ENCODE measurements around the gene WDR73. TPM values are rescaled to one million over a fixed set of nuclear protein-coding genes. Genes with fewer than 3 reads are reported as not detected.
"Not testable (repeated sequence)": the region's sequence is repeated elsewhere in the genome, so short reads cannot be mapped to it uniquely, and the experiment has no call there.

Gene WDR73
- total RNA-seq = 16.8 and 17.3 TPM in 2 replicates

GRCh38 chr15:84653910-84654688 lies at the start of gene WDR73:
Gene WDR73 (minus strand): TSS chr15:84654283. CDS start chr15:84654274, 9 bp downstream.
- peak; percentile 96 to 97 for DNase-seq (ENCODE audit: low read depth in 2 of 2)

- DNase-seq (ENCODE audit: low read depth in 2 of 2) = no peak
Observed at GRCh38 chr15:84703808-84704207, 49.7 kb upstream of the WDR73 start.

- DNase-seq (ENCODE audit: low read depth in 2 of 2) = peak; percentile 80
Observed at GRCh38 chr15:84702961-84703482, 48.9 kb upstream of the WDR73 start.

GRCh38 chr15:84699538-84700191 lies 45.6 kb upstream of the WDR73 start:
- DNase-seq (ENCODE audit: low read depth in 2 of 2) = peak in 1 of 2 donors; percentile 15

GRCh38 chr15:84697236-84697990 lies 43.3 kb upstream of the WDR73 start:
- DNase-seq (ENCODE audit: low read depth in 2 of 2) = no peak

GRCh38 chr15:84696757-84697156 lies 42.7 kb upstream of the WDR73 start:
- no peak for DNase-seq (ENCODE audit: low read depth in 2 of 2)

GRCh38 chr15:84690342-84690741 lies 36.3 kb upstream of the WDR73 start:
- DNase-seq (ENCODE audit: low read depth in 2 of 2) = no peak

GRCh38 chr15:84689858-84690257 lies 35.8 kb upstream of the WDR73 start:
- no peak for DNase-seq (ENCODE audit: low read depth in 2 of 2)

GRCh38 chr15:84686446-84686845 lies 32.4 kb upstream of the WDR73 start:
- DNase-seq (ENCODE audit: low read depth in 2 of 2) = not testable (repeated sequence)

- peak in 1 of 2 donors; percentile 67 for DNase-seq (ENCODE audit: low read depth in 2 of 2)
Observed at GRCh38 chr15:84685304-84685703, 31.2 kb upstream of the WDR73 start.

GRCh38 chr15:84684092-84684491 lies 30.0 kb upstream of the WDR73 start:
- DNase-seq (ENCODE audit: low read depth in 2 of 2) = no peak

- peak in 1 of 2 donors; percentile 77 for DNase-seq (ENCODE audit: low read depth in 2 of 2)
Observed at GRCh38 chr15:84681831-84682230, 27.7 kb upstream of the WDR73 start.

- DNase-seq (ENCODE audit: low read depth in 2 of 2) = peak in 1 of 2 donors; percentile 22
Observed at GRCh38 chr15:84671211-84671610, 17.1 kb upstream of the WDR73 start.

GRCh38 chr15:84669726-84670125 lies 15.6 kb upstream of the WDR73 start:
- no peak for DNase-seq (ENCODE audit: low read depth in 2 of 2)

- no peak for DNase-seq (ENCODE audit: low read depth in 2 of 2)
Observed at GRCh38 chr15:84668221-84668982, 14.3 kb upstream of the WDR73 start.

GRCh38 chr15:84666373-84666772 lies 12.3 kb upstream of the WDR73 start:
- DNase-seq (ENCODE audit: low read depth in 2 of 2) = peak in 1 of 2 donors; percentile 68

- DNase-seq (ENCODE audit: low read depth in 2 of 2) = no peak
Observed at GRCh38 chr15:84661001-84661400, 6.9 kb upstream of the WDR73 start.

GRCh38 chr15:84659904-84660781 lies 6.1 kb upstream of the WDR73 start:
- no peak for DNase-seq (ENCODE audit: low read depth in 2 of 2)

GRCh38 chr15:84658788-84659411 lies 4.8 kb upstream of the WDR73 start:
- no peak for DNase-seq (ENCODE audit: low read depth in 2 of 2)

Data from lung microvascular endothelial cell (primary cell).